Amniotic stem cell (primary cell): Measurements from ENCODE around the gene STX1A.
A peak's percentile ranks its signal among the peaks of the same experiment; 100 is the strongest.
"Not testable (repeated sequence)": the region's sequence is repeated elsewhere in the genome, so short reads cannot be mapped to it uniquely, and the experiment has no call there.

Experiments
- DNase-seq: peaks from one replicate; lab custom pipeline; 2025; lab: John Stamatoyannopoulos, UW

The STX1A gene

DNA sequence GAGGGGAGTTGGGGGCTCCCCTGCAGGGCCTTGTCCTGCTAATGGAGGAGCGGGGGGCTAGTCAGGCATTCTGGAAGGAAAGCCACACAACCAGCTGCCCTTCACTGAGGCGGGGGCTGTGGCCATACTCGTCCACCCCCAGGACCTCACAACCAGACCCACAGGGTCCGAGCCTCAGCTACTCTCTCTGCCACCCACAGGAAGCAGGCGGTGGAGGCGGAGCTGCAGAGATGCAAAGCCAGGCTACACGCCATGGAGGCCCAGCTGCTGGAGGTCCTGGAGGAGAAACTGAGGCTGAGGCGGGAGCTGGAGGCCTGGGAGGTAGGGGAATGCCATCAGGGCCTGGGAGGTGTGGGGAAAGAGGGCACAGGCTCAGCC, 16.0 kb upstream of the STX1A start:
- DNase-seq, result no peak

DNA sequence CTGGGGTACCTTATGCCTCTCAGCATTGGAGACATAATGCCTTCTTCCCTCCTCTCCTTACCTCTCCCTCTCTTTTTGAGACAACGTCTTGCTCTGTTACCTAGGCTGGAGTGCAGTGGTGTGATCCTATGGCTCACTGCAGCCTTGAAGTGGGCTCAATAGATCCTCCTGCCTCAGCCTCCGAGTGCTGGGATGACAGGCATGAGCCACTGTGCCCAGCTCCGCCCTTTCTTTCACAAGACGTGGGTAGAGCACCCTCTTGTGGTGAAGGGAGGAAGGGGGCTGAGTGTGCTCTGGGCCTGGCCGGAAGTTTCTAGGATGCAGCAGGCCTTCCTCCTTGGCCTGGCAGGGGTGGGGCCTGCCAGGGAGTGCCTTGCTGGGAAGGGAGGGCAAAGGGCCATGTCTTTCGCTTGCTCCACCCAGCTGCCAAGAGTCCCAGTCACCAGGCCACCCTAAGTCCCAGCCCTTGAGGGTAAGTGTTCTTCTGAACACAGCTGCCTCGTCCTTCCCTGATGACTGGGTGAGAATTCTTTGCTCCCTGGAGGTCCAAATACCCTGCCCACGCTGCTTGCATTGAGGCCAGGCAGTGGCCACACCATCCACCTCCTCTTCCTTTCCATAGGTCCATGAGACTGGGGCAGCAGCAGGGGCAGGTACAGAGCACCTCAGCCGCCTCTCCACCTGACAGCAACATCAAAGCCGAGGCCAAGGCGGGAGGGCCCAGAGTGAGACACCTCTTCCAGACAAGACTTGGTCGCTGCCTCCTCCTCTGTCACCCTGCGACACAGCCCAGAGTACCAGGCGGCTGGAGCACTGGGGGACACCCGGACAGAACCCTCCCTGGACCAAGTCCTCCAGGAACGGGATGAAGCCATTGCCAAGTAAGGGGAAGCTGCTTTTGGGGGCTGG, 15.4 kb upstream of the STX1A start:
- DNase-seq, result peak; percentile 23

GRCh38 chr7:73732397-73732796, 12.9 kb upstream of the STX1A start:
- DNase-seq, result no peak

DNA sequence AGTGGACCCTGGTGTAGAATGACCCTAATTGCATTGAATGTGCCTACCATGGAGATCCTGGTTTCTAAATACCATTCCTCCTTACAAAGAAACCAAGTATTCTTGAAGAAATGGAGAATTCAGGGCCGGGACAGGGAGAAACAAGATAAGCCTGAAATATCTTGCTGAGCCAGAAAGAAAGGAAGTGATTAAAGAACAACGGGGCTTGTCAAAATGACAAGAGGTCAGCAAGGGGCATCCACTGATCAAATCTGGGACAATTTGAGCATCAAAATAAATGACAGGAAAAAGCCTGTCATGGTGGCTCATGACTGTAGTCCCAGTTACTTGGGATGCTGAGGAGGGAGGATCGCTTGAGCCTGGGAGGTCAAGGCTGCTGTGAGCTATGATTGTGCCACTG, 11.0 kb upstream of the STX1A start:
- DNase-seq, result no peak

DNA sequence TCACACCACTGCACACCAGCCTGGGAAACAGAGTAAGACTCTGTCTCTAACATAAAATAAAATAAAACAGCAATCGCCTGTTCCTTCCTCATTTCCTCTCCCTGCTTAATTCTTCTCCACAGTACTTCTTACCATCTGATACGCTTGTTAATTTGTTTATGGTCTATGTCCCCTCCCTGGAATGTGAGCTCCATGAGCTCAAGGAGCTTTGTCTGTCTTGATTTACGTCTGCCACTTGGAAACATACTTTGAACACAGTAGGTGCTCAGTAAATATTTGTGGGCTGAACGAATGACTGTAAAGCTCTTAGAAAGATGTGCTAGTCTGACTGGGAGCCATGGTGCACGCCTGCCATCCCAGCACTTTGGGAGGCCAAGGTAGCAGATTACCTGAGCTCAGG, 9.1 kb upstream of the STX1A start:
- DNase-seq, result no peak

- DNase-seq, result no peak
Observed at GRCh38 chr7:73727952-73728351, 8.5 kb upstream of the STX1A start.

GRCh38 chr7:73726083-73726466, 6.6 kb upstream of the STX1A start:
- DNase-seq, result no peak

DNA sequence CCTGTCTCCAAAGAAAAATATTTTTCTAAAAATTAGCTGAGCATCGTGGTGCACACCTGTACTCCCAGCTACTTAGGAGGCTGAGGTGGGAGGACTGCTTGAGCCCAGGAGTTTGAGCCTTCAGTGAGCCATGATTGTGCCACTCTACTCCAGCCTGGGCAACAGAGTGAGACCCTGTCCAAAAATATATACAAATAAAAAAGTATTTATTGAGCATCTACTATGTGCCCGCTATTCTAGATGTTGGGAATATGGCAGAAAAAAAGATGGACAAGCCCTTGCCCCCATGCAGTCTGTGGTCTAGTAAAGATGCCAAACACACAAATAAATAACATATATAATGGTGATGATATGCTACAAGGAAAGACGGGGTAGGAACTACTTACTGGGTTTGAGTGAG, 4.3 kb upstream of the STX1A start:
- DNase-seq, result no peak

DNA sequence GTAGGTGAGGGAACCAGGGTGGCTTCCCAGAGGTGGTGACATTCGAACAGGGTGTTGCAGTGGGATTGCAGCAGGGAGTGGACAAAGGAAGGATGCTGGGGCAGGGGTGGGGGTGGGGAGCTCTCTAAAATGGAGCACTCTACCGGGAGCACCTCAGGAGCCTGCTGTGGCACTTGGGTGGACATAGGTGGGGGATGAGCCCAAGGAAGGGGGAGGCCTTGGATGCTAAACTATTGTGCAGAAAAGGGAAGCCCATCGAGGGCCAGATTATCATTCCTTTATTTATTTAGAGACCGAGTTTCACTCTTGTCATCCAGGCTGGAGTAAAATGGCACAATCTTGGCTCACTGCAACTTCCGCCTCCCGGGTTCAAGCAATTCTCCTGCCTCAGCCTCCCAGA, 3.3 kb upstream of the STX1A start:
- no peak for DNase-seq

- not testable (repeated sequence) for DNase-seq
Observed at GRCh38 chr7:73722182-73722581, 2.7 kb upstream of the STX1A start.

DNA sequence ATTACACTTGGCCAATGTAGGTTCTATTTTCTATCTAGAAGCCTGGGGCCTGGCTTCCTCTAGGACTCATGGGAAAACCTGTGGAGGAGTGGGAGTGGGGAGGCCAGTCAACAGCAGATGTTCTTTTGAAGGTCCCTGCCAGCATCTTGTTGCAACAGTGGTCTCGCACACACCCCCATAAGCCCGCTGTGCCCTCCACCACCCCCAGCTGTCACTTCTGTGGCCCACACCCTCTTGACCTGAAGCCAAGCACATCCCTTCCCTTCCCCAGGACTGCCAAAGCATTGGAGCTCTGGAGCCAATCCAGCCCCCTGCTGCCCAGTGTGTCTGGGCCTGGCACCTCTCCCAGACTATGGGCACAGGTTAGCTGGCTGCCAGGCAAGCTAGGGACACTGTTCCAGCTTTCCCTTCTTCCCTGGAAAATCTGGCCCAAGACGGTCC, 1.9 kb upstream of the STX1A start:
- DNase-seq, result no peak

GRCh38 chr7:73720443-73720842, 974 bp upstream of the STX1A start:
- not testable (repeated sequence) for DNase-seq

- DNase-seq, result no peak
Observed at GRCh38 chr7:73719806-73720169, 319 bp upstream of the STX1A start.

DNA sequence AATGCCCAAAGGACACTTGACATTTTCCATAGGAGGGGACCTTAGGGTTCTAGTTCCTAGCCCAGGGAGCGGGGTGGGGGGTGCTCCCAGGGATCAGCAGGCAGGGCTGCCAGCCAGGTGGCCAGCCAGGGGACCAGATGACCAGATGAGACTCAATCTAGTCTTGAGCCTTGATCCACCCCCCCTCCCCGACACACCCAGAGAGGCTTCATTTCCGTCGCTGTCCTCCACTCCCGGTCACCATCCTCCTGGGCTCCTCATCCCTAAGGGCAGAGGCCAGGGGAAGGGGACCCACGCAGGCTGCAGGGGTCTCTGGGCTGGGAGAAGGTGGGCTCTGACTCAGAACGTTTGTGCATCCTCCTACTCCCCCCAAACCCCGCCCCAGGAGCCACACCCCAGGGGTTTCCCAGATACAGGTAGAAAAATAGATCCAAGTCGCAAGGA, 1.0 kb downstream of the STX1A start:
- DNase-seq, result no peak

- peak; percentile 61 for DNase-seq
Observed at GRCh38 chr7:73717991-73718405, 1.5 kb downstream of the STX1A start.

DNA sequence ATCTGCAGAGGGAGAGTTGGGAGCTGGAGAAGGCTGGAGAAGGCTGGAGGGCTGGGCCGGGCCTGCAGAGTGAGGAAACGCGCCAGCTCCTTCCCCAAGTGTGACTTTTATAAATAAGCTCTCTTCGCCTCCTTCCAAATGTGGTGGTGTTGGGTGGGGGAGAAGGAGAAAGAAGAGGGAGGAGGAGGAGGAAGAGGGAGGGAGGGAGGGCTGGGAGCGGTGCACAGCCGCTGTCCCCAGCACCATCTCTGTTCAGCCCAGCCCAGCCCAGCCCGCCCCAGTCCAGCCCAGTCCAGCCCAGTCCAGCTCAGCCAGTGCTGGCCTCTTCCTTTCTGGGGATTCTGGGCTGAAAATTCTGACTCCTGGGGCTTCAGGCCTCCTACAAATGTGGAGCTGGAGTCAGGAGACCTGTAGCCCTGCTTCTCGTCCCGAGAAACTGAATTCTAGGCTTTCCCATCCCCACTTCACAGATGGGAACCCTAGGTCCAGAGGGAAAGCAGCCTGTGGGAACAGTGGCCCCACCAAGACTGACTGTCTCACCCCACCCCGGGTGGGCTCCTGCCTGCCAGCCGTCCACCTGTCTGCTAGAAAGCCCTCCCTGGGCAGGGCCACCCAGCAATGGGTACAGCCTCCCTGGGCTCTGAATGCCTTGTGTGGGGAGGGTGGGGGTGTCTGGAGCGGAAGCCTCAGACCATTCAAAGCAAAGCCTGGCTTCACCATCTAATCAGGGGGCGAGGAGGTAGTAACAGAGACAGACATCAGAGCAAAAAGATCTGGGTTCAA, 2.3 kb downstream of the STX1A start:
- DNase-seq, result no peak

DNA sequence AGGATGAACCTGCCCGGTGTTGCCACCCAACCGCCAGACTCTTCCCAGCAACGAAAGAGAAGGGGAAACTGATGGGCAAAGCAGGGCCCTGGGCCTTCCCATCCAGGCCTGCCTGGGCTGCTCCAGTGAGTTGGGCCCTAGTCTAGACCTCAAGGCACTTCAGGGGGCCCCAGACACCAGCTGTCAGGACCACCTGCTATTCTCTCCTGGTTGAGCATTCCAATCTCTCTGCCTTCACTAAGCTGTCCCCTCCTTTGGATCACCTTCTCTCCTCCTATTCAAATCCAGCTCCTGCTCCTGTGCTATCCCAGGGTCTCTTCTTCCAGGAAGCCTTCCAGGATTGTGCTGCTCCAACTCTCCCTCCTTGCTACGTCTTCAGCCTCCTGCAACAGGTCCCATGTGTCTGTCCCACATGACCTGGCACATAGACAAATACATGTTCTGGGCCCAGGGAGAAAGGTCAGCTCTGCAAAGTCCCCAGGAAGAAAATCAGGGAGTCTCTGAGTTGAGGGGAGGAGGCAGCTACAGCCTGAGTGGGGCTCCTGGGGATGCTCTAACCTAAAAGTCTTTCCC, 3.1 kb downstream of the STX1A start:
- DNase-seq, result no peak

GRCh38 chr7:73715648-73716317, 3.7 kb downstream of the STX1A start:
- DNase-seq, result peak; percentile 97

DNA sequence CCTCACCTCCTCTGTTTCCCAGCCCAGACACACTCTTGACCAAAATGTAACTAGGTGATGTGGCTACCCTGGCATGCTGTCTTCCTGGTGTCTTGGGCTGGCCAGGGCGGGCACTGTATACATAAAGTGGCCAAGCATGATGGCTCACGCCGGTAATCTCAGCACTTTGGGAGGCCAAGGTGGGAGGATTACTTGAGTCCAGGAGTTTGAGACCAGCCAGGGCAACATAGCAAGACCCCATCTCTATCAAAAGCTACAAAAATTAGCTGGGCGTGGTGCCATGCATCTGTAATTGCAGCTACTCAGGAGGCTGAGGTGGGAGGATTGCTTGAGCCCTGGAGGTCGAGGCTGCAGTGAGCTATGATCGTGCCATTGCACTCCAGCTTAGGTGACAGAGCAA, 6.2 kb downstream of the STX1A start:
- DNase-seq, result not testable (repeated sequence)

GRCh38 chr7:73712773-73713172, 6.7 kb downstream of the STX1A start:
- DNase-seq, result no peak

- DNase-seq, result no peak
Observed at GRCh38 chr7:73708961-73709549, 10.4 kb downstream of the STX1A start.
